ENCODE results near the gene STK4.

Gene STK4

GRCh38 chr20:45114465-45115385 lies 148.4 kb downstream of the STK4 start, which contains the start of gene WFDC5:
WFDC5 (minus strand) TSS chr20:45115174; CDS start chr20:45115083, 91 bp downstream.
- TF ChIP-seq CTCF (conservative IDR thresholded peaks at IDR 0.05; ENCODE audit: low read depth, low read length): no peak
- no peak within 1 kb of the TSS for H3K4me3 ChIP-seq (ENCODE audit: low read length)
- no peak for DNase-seq (ENCODE audit: low read depth)

- H3K4me3 ChIP-seq (ENCODE audit: low read length): no peak overlapping the region
- no peak for DNase-seq (ENCODE audit: low read depth)
- TF ChIP-seq CTCF (conservative IDR thresholded peaks at IDR 0.05; ENCODE audit: low read depth, low read length): no peak
Measured at GRCh38 chr20:45115386-45115774, 149.1 kb downstream of the STK4 start.

- no peak for DNase-seq (ENCODE audit: low read depth)
Measured at GRCh38 chr20:45115829-45116228, 149.5 kb downstream of the STK4 start.

GRCh38 chr20:45117581-45117980 lies 151.3 kb downstream of the STK4 start:
- TF ChIP-seq CTCF (conservative IDR thresholded peaks at IDR 0.05; ENCODE audit: low read depth, low read length): no peak
- DNase-seq (ENCODE audit: low read depth): no peak

More at GRCh38 chr20:45115829-45116228, 149.5 kb downstream of the STK4 start:
- H3K4me3 ChIP-seq (ENCODE audit: low read length): no peak overlapping the region
- TF ChIP-seq CTCF (conservative IDR thresholded peaks at IDR 0.05; ENCODE audit: low read depth, low read length): no peak

GRCh38 chr20:45118028-45118427 lies 151.7 kb downstream of the STK4 start:
- DNase-seq (ENCODE audit: low read depth): no peak
- H3K4me3 ChIP-seq (ENCODE audit: low read length): no peak overlapping the region
- TF ChIP-seq CTCF (conservative IDR thresholded peaks at IDR 0.05; ENCODE audit: low read depth, low read length): peak; percentile 8

More at GRCh38 chr20:45117581-45117980, 151.3 kb downstream of the STK4 start:
- H3K4me3 ChIP-seq (ENCODE audit: low read length): no peak overlapping the region

- no peak for DNase-seq (ENCODE audit: low read depth)
- no peak for TF ChIP-seq CTCF (conservative IDR thresholded peaks at IDR 0.05; ENCODE audit: low read depth, low read length)
- no peak overlapping the region for H3K4me3 ChIP-seq (ENCODE audit: low read length)
Measured at GRCh38 chr20:45119556-45120266, 153.4 kb downstream of the STK4 start.
